GM18505 (cell line): ENCODE results near the gene ACSM5.
"Not testable (repeated sequence)": the region's sequence is repeated elsewhere in the genome, so short reads cannot be mapped to it uniquely, and the experiment has no call there.

Source experiments
- ATAC-seq: cut with Tn5 transposase; IDR thresholded peaks from one replicate; pipeline ENCODE4 v1.9.1; 2021; ENCODE audit not compliant: unreplicated experiment
- POLR2A ChIP-seq: IDR thresholded peaks from 4 replicates; pipeline ENCODE4 v1.6.1; 2011; ENCODE audit warnings: borderline replicate concordance; ENCODE audit not compliant: insufficient read depth, insufficient read length; ENCODE audit errors: extremely low read depth

ACSM5 gene

GRCh38 chr16:20410121-20410723, 888 bp downstream of the ACSM5 start:
- no peak for ATAC-seq
- no peak for TF ChIP-seq POLR2A

GRCh38 chr16:20411055-20411454, 1.7 kb downstream of the ACSM5 start:
- no peak for ATAC-seq
- no peak for TF ChIP-seq POLR2A

DNA sequence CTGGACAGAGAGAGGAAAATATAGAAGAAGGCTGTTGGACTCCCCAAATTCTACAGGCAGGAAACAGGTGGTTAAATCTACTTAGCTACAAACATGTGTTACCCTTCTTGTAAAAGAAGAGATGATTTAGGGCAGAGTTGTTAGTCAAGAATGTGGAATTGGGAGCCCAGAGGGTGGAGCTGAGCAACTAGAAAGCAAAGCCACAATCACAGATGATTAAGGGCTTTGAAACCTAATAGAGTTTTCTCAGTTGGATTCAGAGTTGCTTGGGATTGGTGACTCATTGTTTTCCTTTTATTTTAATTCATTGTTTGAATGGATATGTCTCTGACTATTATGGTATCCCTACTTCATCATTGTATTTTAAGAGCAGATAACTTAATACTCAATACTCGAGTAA, 6.2 kb downstream of the ACSM5 start:
- ATAC-seq = no peak
- TF ChIP-seq POLR2A = no peak

- ATAC-seq = not testable (repeated sequence)
These were observed 9.8 kb downstream of the ACSM5 start for GRCh38 chr16:20419093-20419492.

GRCh38 chr16:20421748-20422147, 12.4 kb downstream of the ACSM5 start:
- ATAC-seq = not testable (repeated sequence)

GRCh38 chr16:20423772-20424128, 14.4 kb downstream of the ACSM5 start:
- not testable (repeated sequence) for ATAC-seq

DNA sequence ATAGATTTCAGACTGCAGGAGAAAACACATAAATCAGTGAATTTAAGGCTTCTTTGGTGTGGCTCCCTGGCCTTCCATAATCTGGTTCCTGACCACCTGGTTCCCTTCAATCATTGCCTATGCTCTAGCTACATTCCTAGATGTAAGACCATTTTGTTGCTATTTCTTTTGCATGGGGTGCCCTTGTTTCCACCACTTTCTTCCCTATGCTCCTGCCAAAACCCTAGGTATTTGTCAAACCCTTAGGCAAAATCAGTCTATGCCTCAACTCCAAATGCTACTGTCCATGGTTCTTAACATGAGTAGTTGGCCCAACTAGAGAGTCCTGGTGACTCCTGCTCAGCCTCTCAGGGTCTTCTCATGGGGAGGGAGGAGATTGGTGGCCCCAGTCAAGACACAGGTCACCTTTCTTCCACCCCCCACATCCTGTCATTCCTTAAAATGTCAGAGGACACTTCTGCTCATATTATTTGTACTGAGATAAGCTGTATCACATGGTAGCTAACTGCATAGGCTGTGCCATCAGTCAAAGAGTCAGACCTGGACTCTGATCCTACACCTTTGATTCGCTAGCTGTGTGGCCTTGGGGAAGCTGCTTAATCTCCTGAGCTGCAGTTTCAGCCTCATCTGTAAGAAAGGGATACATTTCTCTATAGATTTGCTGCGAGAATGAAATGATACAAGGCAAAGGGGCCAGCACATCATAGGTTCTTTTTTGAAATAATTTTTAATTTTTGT, 15.0 kb downstream of the ACSM5 start:
- no peak for TF ChIP-seq POLR2A
- ATAC-seq = no peak

DNA sequence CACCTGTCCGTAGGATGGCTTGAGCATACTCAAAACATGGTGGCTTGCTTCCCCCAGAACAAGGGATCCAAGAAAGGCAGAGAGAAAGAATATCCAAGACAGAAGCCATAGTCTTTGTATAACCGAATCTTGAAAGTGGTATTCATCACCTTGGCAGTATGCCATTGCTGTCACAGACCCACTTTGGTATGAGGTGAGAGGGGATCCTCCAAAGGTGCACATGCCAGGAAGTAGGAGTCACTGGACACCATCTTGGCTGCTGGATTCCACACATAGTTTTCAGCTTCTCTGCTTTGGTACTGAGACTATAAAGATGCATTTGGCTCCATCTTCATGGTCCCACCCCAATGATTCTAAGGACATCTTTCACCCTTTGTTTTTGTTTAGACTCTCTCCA, 18.1 kb downstream of the ACSM5 start:
- not testable (repeated sequence) for ATAC-seq

DNA sequence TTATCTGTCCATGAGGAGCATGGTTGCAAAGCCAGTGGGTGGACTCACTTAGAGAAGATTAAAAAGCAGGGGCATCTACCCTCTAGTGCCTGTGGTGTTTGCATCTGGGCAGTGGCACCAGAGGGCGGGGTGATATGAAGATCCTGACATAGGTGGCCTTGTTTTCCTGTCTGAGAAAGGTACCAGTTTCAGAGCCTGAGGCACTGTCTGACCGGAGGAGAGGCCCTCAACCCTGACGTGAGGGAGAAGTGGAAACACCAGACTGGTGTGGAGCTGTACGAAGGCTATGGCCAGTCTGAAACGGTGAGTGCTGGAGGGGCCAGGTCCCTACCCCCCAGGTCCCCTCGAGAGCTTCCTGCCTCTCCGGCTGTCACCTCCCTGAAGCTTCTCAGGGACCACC, 20.2 kb downstream of the ACSM5 start:
- ATAC-seq = not testable (repeated sequence)

- ATAC-seq = not testable (repeated sequence)
These were observed 21.1 kb downstream of the ACSM5 start for GRCh38 chr16:20430480-20430879.

- no peak for ATAC-seq
These were observed 21.6 kb downstream of the ACSM5 start for GRCh38 chr16:20430948-20431347.

DNA sequence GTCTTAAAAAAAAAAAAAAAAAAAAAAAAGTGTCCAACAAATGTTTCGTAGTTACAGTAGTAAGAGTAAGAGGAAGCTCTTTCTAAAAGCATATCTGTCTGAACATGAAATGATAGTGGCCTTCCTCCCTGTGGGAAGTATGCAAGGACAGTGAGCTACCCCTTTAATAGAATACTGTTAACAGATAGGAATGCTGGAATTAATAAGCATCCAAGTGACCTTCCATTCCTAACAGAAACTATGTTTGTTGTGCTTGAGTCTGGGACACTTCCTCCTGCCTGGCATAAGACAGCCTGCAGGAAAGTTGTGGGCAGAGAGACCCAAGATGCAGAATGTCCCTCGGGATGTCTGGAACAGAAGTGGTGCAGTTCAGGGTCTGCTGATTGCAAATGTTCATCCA, 29.6 kb downstream of the ACSM5 start:
- ATAC-seq = not testable (repeated sequence)

More at GRCh38 chr16:20430948-20431347, 21.6 kb downstream of the ACSM5 start:
- TF ChIP-seq POLR2A = no peak

DNA sequence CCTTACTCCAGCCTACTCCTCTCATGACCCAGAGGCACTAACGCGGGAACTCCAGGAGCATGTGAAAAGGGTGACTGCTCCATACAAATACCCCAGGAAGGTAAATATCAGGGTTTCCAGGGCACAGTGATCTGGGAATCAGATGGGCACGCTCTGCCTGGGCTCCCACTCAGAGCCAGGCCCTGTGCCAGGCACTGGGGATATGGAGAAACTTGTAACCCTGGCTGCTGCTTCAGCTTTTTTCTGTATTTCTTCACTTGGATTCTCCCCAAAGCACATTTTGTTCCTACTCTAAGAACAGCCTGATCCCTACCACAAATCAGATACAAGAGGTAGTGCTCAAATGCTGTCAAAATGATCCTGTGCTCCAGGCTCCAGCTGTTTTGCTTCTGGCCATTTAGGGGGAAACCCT, 30.5 kb downstream of the ACSM5 start:
- ATAC-seq = not testable (repeated sequence)

GRCh38 chr16:20440731-20441130, 31.4 kb downstream of the ACSM5 start:
- ATAC-seq = not testable (repeated sequence)

GRCh38 chr16:20441191-20441590, 31.9 kb downstream of the ACSM5 start:
- TF ChIP-seq POLR2A = no peak
- ATAC-seq = no peak

GRCh38 chr16:20441859-20442258, 32.5 kb downstream of the ACSM5 start:
- ATAC-seq = not testable (repeated sequence)

DNA sequence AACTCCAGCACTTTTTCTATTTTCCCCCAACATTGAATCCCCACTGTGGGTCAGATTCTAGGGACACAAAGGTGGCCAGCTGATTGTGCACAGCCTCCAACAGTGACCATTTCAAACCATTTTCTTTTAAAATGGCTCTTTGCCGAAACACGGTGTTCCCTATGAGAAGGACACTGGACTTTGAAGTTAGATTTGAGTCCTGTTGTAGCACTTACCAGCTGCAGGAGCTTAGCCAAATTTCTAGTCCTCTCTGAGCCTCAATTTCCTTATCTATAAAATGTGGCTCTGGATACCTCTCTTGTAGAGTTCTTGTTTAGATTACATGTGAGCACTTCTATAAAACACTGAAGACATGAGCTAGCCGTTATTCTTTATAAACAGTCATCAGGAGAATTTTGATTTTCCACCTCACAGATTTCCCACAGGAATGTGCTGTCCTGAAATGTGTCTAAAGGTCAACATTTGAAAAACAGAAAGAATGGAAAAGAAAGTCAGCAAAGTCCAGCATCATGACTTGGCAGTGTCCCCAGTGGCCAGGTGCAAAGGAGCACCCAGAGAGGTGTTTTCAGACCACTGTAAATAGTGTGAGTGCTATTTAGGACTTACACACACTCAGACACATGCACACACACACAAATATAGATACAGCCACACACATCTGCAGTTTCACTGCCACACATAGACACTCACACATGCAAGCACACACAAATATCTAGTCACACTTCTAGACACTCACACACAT, 37.5 kb downstream of the ACSM5 start:
- not testable (repeated sequence) for ATAC-seq

- ATAC-seq = not testable (repeated sequence)
These were observed 42.0 kb downstream of the ACSM5 start, which contains the start of gene ACSM2A for GRCh38 chr16:20451364-20451763. Gene ACSM2A (plus strand): TSS chr16:20451521. CDS start chr16:20460115, 8,594 bp downstream.

- ATAC-seq = not testable (repeated sequence)
These were observed 44.3 kb downstream of the ACSM5 start for GRCh38 chr16:20453633-20454032.

GRCh38 chr16:20459227-20459626, 49.9 kb downstream of the ACSM5 start:
- not testable (repeated sequence) for ATAC-seq
